Measurements from ENCODE around the gene TMEM151B. TPM values are rescaled to one million over a fixed set of nuclear protein-coding genes. Genes with fewer than 3 reads are reported as not detected.

TMEM151B gene
- polyA plus RNA-seq, 1 donor from 2014 or later: 66.0 TPM

DNA sequence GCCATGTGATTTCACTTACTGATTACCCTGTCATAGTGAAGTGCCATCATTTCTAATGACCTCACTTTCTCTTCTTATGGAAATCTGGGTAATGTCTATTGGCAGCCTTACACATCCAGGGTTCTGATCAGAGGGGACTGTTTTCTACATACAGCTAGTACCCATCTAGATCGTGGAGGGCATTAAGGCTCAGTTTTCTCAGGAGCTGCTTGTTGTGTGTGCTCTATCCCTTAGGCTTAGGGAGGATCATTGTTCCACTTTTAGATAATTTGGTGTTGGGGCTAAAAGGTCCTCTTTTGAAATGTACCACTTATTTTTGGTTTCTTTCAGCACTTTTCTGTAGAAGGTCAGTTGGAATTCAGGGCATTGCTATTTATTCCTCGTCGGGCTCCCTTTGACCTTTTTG is 19.5 kb upstream of the TMEM151B start:
- peak overlapping the region; percentile 99 for H3K4me3 ChIP-seq (ENCODE audit: low read length)
- no peaks in the 10 kb centered on the region for H3F3A ChIP-seq (ENCODE audit: insufficient read depth, low read length, poor library complexity, severe bottlenecking)
- H3K9me2 ChIP-seq (ENCODE audit: insufficient read depth, low read length): no peaks in the 10 kb centered on the region
- no peaks in the 10 kb centered on the region for H3K9me3 ChIP-seq (ENCODE audit: low read length)
- H3K79me2 ChIP-seq (replicated peaks; ENCODE audit: insufficient read depth, low read length): peaks cover 55% of the 10 kb centered on the region
- no peak overlapping the region for H3K9ac ChIP-seq (ENCODE audit: low read length)
- no peak overlapping the region for H3K27ac ChIP-seq (ENCODE audit: low read length)
- H2AFZ ChIP-seq (ENCODE audit: low read depth, low read length): no peak overlapping the region
- peaks cover 5% of the 10 kb centered on the region for H4K20me1 ChIP-seq (ENCODE audit: insufficient read depth)
- no peaks in the 10 kb centered on the region for H3K27me3 ChIP-seq (ENCODE audit: insufficient read depth, low read depth, low read length)
- no peak overlapping the region for H3K4me2 ChIP-seq (ENCODE audit: low read length)
- H3K36me3 ChIP-seq (ENCODE audit: insufficient read depth, low read length): peaks cover 16% of the 10 kb centered on the region
- TF ChIP-seq, protein P1, sequence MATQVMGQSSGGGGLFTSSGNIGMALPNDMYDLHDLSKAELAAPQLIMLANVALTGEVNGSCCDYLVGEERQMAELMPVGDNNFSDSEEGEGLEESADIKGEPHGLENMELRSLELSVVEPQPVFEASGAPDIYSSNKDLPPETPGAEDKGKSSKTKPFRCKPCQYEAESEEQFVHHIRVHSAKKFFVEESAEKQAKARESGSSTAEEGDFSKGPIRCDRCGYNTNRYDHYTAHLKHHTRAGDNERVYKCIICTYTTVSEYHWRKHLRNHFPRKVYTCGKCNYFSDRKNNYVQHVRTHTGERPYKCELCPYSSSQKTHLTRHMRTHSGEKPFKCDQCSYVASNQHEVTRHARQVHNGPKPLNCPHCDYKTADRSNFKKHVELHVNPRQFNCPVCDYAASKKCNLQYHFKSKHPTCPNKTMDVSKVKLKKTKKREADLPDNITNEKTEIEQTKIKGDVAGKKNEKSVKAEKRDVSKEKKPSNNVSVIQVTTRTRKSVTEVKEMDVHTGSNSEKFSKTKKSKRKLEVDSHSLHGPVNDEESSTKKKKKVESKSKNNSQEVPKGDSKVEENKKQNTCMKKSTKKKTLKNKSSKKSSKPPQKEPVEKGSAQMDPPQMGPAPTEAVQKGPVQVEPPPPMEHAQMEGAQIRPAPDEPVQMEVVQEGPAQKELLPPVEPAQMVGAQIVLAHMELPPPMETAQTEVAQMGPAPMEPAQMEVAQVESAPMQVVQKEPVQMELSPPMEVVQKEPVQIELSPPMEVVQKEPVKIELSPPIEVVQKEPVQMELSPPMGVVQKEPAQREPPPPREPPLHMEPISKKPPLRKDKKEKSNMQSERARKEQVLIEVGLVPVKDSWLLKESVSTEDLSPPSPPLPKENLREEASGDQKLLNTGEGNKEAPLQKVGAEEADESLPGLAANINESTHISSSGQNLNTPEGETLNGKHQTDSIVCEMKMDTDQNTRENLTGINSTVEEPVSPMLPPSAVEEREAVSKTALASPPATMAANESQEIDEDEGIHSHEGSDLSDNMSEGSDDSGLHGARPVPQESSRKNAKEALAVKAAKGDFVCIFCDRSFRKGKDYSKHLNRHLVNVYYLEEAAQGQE (IDR thresholded peaks at IDR 0.05; ENCODE audit: borderline replicate concordance): no peak
- no peak for TF ChIP-seq SMC3 (conservative IDR thresholded peaks at IDR 0.05; ENCODE audit: poor library complexity)
- TF ChIP-seq EP300 (conservative IDR thresholded peaks at IDR 0.05; ENCODE audit: poor library complexity, severe bottlenecking): no peak
- TF ChIP-seq, protein P2, sequence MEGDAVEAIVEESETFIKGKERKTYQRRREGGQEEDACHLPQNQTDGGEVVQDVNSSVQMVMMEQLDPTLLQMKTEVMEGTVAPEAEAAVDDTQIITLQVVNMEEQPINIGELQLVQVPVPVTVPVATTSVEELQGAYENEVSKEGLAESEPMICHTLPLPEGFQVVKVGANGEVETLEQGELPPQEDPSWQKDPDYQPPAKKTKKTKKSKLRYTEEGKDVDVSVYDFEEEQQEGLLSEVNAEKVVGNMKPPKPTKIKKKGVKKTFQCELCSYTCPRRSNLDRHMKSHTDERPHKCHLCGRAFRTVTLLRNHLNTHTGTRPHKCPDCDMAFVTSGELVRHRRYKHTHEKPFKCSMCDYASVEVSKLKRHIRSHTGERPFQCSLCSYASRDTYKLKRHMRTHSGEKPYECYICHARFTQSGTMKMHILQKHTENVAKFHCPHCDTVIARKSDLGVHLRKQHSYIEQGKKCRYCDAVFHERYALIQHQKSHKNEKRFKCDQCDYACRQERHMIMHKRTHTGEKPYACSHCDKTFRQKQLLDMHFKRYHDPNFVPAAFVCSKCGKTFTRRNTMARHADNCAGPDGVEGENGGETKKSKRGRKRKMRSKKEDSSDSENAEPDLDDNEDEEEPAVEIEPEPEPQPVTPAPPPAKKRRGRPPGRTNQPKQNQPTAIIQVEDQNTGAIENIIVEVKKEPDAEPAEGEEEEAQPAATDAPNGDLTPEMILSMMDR (IDR thresholded peaks at IDR 0.05; ENCODE audit: poor library complexity, severe bottlenecking): no peak
- TF ChIP-seq MXI1 (conservative IDR thresholded peaks at IDR 0.05; ENCODE audit: poor library complexity, severe bottlenecking): no peak
- no peak for TF ChIP-seq TAF1 (IDR thresholded peaks at IDR 0.05; ENCODE audit: low read depth)
- TF ChIP-seq EZH2 (IDR thresholded peaks at IDR 0.05; ENCODE audit: borderline replicate concordance, insufficient read depth, low read length, poor library complexity, severe bottlenecking): no peak
- no peak for TF ChIP-seq RAD21 (conservative IDR thresholded peaks at IDR 0.05)
- no peak for TF ChIP-seq POLR2AphosphoS5 (IDR thresholded peaks at IDR 0.05)

DNA sequence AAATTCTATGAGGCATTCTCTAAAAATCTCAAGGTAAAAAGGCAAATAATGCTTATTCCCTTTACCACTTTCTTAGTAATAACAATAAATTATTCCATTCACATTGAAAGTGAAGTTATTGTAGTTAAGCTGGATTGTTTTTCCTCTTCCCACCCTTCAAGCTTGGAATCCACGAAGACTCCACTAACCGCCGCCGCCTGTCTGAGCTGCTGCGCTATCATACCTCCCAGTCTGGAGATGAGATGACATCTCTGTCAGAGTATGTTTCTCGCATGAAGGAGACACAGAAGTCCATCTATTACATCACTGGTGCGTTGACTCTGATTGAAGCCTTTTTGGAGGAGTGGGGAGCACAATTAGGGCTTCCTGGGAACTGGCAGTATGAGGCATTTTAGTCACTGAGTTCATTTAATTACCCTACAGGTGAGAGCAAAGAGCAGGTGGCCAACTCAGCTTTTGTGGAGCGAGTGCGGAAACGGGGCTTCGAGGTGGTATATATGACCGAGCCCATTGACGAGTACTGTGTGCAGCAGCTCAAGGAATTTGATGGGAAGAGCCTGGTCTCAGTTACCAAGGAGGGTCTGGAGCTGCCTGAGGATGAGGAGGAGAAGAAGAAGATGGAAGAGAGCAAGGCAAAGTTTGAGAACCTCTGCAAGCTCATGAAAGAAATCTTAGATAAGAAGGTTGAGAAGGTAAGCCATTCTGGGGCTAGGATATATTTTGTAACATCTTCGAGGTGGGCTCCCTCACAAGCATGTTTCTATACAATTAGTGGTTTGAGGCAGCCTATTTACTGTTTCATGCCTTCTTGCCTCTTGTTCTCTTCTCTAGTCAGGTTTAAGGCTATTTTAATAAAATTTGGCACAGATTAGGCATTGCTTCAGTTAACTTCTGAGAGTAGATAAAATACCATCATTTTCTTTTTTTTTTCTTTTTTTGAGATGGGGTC is 18.4 kb upstream of the TMEM151B start:
- H3K9me3 ChIP-seq (ENCODE audit: low read length): no peaks in the 10 kb centered on the region
- no peak overlapping the region for H3K27ac ChIP-seq (ENCODE audit: low read length)

More for the DNA sequence above, 18.4 kb upstream of the TMEM151B start:
- Histone ChIP-seq H4K20me1 (ENCODE audit: insufficient read depth) (peaks cover 5% of the 10 kb centered on the region), H3K9me2 (ENCODE audit: insufficient read depth, low read length) (no peaks in the 10 kb centered on the region), H2AFZ (ENCODE audit: low read depth, low read length) (no peak overlapping the region), H3K27me3 (ENCODE audit: insufficient read depth, low read depth, low read length) (no peaks in the 10 kb centered on the region), H3K9ac (ENCODE audit: low read length) (no peak overlapping the region), H3K79me2 (replicated peaks; ENCODE audit: insufficient read depth, low read length) (peaks cover 65% of the 10 kb centered on the region), H3K4me2 (ENCODE audit: low read length) (no peak overlapping the region), H3F3A (ENCODE audit: insufficient read depth, low read length, poor library complexity, severe bottlenecking) (no peaks in the 10 kb centered on the region), H3K4me3 (ENCODE audit: low read length) (no peak overlapping the region), H3K36me3 (ENCODE audit: insufficient read depth, low read length) (peaks cover 16% of the 10 kb centered on the region)
- TF ChIP-seq SMC3 (conservative IDR thresholded peaks at IDR 0.05; ENCODE audit: poor library complexity) (no peak), MXI1 (conservative IDR thresholded peaks at IDR 0.05; ENCODE audit: poor library complexity, severe bottlenecking) (no peak), TAF1 (IDR thresholded peaks at IDR 0.05; ENCODE audit: low read depth) (no peak), EZH2 (IDR thresholded peaks at IDR 0.05; ENCODE audit: borderline replicate concordance, insufficient read depth, low read length, poor library complexity, severe bottlenecking) (no peak), RAD21 (conservative IDR thresholded peaks at IDR 0.05) (no peak), POLR2AphosphoS5 (IDR thresholded peaks at IDR 0.05) (no peak), EP300 (conservative IDR thresholded peaks at IDR 0.05; ENCODE audit: poor library complexity, severe bottlenecking) (no peak)
- TF ChIP-seq, protein P2 (IDR thresholded peaks at IDR 0.05; ENCODE audit: poor library complexity, severe bottlenecking): no peak
- TF ChIP-seq, protein P1 (IDR thresholded peaks at IDR 0.05; ENCODE audit: borderline replicate concordance): no peak
